ENCODE results near the gene VWDE. TPM values are rescaled to one million over a fixed set of nuclear protein-coding genes. Genes with fewer than 3 reads are reported as not detected.

VWDE gene
- total RNA-seq, 3 donors from 2014 or later, result 8.8 to 17.0 TPM; not detected in 1

DNA sequence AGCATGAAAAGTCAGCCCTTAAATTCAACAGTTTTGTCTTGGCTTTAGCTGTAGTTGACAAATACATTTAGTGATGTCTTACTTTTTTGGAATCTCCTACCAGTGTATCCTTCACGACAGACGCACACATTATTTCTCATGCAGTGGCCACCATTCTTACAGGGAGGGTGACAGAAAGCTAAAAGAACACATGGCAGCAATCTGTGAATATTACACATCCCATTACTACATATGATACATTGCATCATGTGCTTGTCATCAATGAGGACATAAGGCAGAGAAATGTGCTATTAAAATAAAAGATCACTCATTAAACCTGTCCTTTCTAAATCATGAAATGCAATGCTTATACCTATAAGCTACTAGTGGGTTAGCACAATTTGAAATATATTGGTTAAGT, 66.6 kb downstream of the VWDE start:
- Histone ChIP-seq H3K4me3 (no peak overlapping the region), H3K4me1 (no peaks in the 10 kb centered on the region), H3K27ac (no peak overlapping the region), H3K36me3 (no peaks in the 10 kb centered on the region), H3K27me3 (no peaks in the 10 kb centered on the region), H3K9me3 (no peaks in the 10 kb centered on the region)
- intact Hi-C loops (cut with DNase I; ENCODE audit: low total_unique reads), result no loop called here
- no peak for TF ChIP-seq POLR2A (IDR thresholded peaks at IDR 0.05)
- no peak for TF ChIP-seq POLR2AphosphoS5 (IDR thresholded peaks at IDR 0.05)
- TF ChIP-seq, protein P1, sequence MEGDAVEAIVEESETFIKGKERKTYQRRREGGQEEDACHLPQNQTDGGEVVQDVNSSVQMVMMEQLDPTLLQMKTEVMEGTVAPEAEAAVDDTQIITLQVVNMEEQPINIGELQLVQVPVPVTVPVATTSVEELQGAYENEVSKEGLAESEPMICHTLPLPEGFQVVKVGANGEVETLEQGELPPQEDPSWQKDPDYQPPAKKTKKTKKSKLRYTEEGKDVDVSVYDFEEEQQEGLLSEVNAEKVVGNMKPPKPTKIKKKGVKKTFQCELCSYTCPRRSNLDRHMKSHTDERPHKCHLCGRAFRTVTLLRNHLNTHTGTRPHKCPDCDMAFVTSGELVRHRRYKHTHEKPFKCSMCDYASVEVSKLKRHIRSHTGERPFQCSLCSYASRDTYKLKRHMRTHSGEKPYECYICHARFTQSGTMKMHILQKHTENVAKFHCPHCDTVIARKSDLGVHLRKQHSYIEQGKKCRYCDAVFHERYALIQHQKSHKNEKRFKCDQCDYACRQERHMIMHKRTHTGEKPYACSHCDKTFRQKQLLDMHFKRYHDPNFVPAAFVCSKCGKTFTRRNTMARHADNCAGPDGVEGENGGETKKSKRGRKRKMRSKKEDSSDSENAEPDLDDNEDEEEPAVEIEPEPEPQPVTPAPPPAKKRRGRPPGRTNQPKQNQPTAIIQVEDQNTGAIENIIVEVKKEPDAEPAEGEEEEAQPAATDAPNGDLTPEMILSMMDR (IDR thresholded peaks at IDR 0.05), result no peak
- DNase-seq (ENCODE audit: low spot score in 2 of 2), result no peak

DNA sequence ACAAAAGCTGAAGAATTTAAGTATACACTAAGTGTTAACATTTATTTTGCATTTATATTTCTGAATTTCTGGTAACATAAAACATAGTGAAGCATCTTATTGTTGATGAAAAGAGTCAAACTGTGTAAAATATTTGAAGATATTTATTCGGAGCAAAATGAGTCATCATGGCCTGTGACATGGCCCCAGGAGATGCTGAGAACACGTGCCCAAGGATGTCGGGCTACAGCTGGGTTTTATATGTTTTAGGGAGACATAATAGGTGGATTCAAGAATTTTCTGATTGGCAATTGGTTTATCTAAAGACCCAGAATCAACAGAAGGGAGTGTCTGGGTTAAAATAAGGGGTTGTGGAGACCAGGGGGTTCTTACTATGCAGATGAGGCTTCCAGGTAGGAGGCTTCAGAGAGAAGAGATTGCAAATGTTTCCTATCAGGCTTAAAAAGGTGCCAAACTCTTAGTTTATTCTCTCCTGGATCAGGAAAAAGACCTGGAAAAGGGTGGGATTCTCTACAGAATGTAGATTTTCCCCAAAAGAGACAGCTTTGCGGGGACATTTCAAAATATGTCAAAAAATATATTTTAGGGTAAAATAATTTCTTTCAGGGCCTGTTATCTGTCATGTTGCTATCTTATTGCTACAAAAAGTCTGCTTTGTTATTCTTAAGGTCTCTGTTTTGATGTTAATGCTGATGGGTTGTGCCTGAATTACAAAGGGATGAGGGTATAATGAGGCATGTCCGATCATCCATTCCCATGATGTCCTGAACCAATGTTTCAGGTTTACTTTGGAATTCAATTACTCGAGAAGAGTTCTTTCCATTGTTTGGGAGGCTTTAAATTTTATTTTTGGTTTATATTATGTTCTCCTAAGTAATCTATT, 74.5 kb downstream of the VWDE start:
- DNase-seq (ENCODE audit: low spot score in 2 of 2), result no peak
- Histone ChIP-seq H3K4me3 (no peak overlapping the region), H3K9me3 (no peaks in the 10 kb centered on the region), H3K27me3 (no peaks in the 10 kb centered on the region), H3K4me1 (no peaks in the 10 kb centered on the region), H3K27ac (no peak overlapping the region), H3K36me3 (no peaks in the 10 kb centered on the region)
- intact Hi-C loops (cut with DNase I; ENCODE audit: low total_unique reads), result no loop called here
- TF ChIP-seq POLR2AphosphoS5 (IDR thresholded peaks at IDR 0.05) (no peak), POLR2A (IDR thresholded peaks at IDR 0.05) (no peak)
- TF ChIP-seq, protein P1 (IDR thresholded peaks at IDR 0.05), result no peak

DNA sequence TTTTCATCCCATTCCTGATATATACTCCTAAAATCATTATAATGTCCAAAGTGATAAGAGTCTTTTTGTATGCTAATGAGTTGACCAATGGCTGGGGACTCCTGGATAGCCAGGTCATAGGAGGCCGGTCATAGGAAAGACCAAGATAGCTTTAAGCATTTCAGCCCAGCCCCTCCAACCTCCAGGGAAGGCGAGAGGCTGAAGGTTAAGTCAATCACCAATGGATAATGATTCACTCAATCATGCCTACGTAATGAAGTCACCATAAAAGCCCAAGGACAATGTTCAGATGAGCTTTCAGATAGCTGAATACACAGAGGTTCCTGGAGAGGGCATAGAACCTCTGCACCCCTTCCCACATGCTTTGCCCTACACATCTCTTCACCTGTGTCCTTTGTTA, 75.7 kb downstream of the VWDE start:
- Histone ChIP-seq H3K4me3 (no peak overlapping the region), H3K4me1 (no peaks in the 10 kb centered on the region), H3K9me3 (no peaks in the 10 kb centered on the region), H3K36me3 (no peaks in the 10 kb centered on the region), H3K27ac (no peak overlapping the region), H3K27me3 (no peaks in the 10 kb centered on the region)
- DNase-seq (ENCODE audit: low spot score in 2 of 2), result no peak
- TF ChIP-seq, protein P1 (IDR thresholded peaks at IDR 0.05), result no peak
- TF ChIP-seq POLR2AphosphoS5 (IDR thresholded peaks at IDR 0.05) (no peak), POLR2A (IDR thresholded peaks at IDR 0.05) (no peak)
- intact Hi-C loops (cut with DNase I; ENCODE audit: low total_unique reads), result no loop called here

DNA sequence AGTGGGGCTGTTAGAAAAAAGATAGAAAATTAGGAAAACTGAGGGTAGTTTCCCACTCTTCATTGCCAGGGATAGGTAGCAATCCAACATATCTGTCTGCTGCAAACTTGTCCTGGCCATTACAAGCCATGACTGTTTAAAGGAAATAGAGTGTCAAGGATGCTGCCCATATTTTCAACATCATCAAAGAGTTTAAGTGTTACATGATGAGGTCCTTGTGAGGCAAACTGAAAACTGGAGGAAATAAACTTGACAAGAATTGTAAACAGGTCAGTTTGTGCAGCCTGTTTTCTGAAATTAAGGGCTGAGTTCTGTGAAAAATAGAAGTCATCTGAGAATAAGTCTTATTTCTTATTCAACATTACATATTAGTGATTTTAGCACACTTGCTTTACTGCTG, 78.0 kb downstream of the VWDE start:
- Histone ChIP-seq H3K27me3 (no peaks in the 10 kb centered on the region), H3K9me3 (no peaks in the 10 kb centered on the region), H3K27ac (no peak overlapping the region), H3K36me3 (no peaks in the 10 kb centered on the region), H3K4me1 (no peaks in the 10 kb centered on the region), H3K4me3 (no peak overlapping the region)
- no peak for DNase-seq (ENCODE audit: low spot score in 2 of 2)
- intact Hi-C loops (cut with DNase I; ENCODE audit: low total_unique reads), result no loop called here
- TF ChIP-seq, protein P1 (IDR thresholded peaks at IDR 0.05), result no peak
- no peak for TF ChIP-seq POLR2A (IDR thresholded peaks at IDR 0.05)
- no peak for TF ChIP-seq POLR2AphosphoS5 (IDR thresholded peaks at IDR 0.05)

DNA sequence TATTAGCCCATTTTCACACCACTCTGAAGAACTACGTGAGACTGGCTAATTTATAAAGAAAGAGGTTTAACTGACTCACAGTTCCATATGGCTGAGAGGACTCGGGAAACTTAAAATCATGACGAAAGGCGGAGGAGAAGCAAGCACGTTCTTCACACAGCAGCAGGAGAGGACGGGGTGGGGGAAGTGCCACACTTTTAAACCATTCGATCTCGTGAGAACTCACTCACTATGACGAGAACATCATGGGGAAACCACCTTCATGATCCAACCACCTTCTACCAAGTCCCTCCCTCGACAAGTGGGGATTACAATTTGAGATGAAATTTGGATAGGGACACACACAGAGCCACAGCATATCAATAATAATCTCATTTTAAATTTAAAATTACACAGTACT, 80.2 kb downstream of the VWDE start:
- intact Hi-C loops (cut with DNase I; ENCODE audit: low total_unique reads), result no loop called here
- no peak overlapping the region for H3K27ac ChIP-seq
- no peak for DNase-seq (ENCODE audit: low spot score in 2 of 2)
- H3K9me3 ChIP-seq, result no peaks in the 10 kb centered on the region
- TF ChIP-seq POLR2A (IDR thresholded peaks at IDR 0.05) (no peak), POLR2AphosphoS5 (IDR thresholded peaks at IDR 0.05) (no peak)
- TF ChIP-seq, protein P1 (IDR thresholded peaks at IDR 0.05), result no peak
- H3K36me3 ChIP-seq, result no peaks in the 10 kb centered on the region
- no peaks in the 10 kb centered on the region for H3K4me1 ChIP-seq
- H3K4me3 ChIP-seq, result no peak overlapping the region
- H3K27me3 ChIP-seq, result no peaks in the 10 kb centered on the region
